SK-N-SH treated with all-trans-retinoic acid at 6 μM for 48 hours (cell line): ENCODE data around the gene NEK11.

Source experiments
- ATAC-seq: fragments of 200-7000 bp; cut with Tn5 transposase; 3 replicates; pipeline ENCODE4 v1.9.1; 2020; ENCODE audit warnings: mild to moderate bottlenecking, moderate library complexity
- BACH2 ChIP-seq: fragments of 250-450 bp; sonication (Bioruptor Pico); IDR thresholded peaks from 2 replicates; pipeline ENCODE4 v1.9.0; 2021; ENCODE audit warnings: mild to moderate bottlenecking, borderline replicate concordance
- CREB5 ChIP-seq: fragments of 250-450 bp; sonication (Bioruptor Pico); IDR thresholded peaks from 2 replicates; pipeline ENCODE4 v1.5.1; 2020; ENCODE audit warnings: low read depth, mild to moderate bottlenecking, moderate library complexity
- ESRRG ChIP-seq: fragments of 250-450 bp; sonication (Bioruptor Pico); IDR thresholded peaks from 2 replicates; pipeline ENCODE4 v1.6.1; 2021; ENCODE audit warnings: mild to moderate bottlenecking
- GLIS3 ChIP-seq: fragments of 250-450 bp; sonication (Bioruptor Pico); IDR thresholded peaks from 2 replicates; pipeline ENCODE4 v1.5.0; 2020; ENCODE audit warnings: mild to moderate bottlenecking, moderate library complexity
- ISL1 ChIP-seq: fragments of 250-450 bp; sonication (Bioruptor Pico); IDR thresholded peaks from 2 replicates; pipeline ENCODE4 v2.1.2; 2022; ENCODE audit warnings: mild to moderate bottlenecking, moderate library complexity
- OSR1 ChIP-seq: fragments of 250-450 bp; sonication (Bioruptor Pico); IDR thresholded peaks from 2 replicates; pipeline ENCODE4 v1.8.0; 2022; ENCODE audit warnings: moderate library complexity, mild to moderate bottlenecking, inconsistent platforms
- PPARA ChIP-seq: fragments of 250-450 bp; sonication (Bioruptor Pico); IDR thresholded peaks from 2 replicates; pipeline ENCODE4 v1.5.0; 2020; ENCODE audit warnings: mild to moderate bottlenecking, borderline replicate concordance
- RARB ChIP-seq: fragments of 250-450 bp; sonication (Bioruptor Pico); IDR thresholded peaks from 2 replicates; pipeline ENCODE4 v1.8.0; 2021; ENCODE audit warnings: mild to moderate bottlenecking, moderate library complexity
- SNAI2 ChIP-seq: fragments of 250-450 bp; sonication (Bioruptor Pico); IDR thresholded peaks from 2 replicates; pipeline ENCODE4 v1.5.0; 2020; ENCODE audit warnings: mild to moderate bottlenecking, moderate library complexity
- TCF4 ChIP-seq: fragments of 250-450 bp; sonication (Bioruptor Pico); IDR thresholded peaks from 2 replicates; pipeline ENCODE4 v1.8.0; 2021; ENCODE audit warnings: mild to moderate bottlenecking, moderate library complexity, borderline replicate concordance
- TSHZ2 ChIP-seq: fragments of 250-450 bp; sonication (Bioruptor Pico); IDR thresholded peaks from 2 replicates; pipeline ENCODE4 v1.5.0; 2020; ENCODE audit warnings: mild to moderate bottlenecking, moderate library complexity
- ZC3H10 ChIP-seq: fragments of 250-450 bp; sonication (Bioruptor Pico); IDR thresholded peaks from 2 replicates; pipeline ENCODE4 v1.5.1; 2021; ENCODE audit warnings: mild to moderate bottlenecking, moderate library complexity
- ZFP30 ChIP-seq: fragments of 450-650 bp; formaldehyde crosslinking; IDR thresholded peaks from 2 replicates; pipeline ENCODE4 v1.5.0; 2022; ENCODE audit warnings: mild to moderate bottlenecking, moderate library complexity
- ZNF565 ChIP-seq: fragments of 450-650 bp; formaldehyde crosslinking; conservative IDR thresholded peaks from 2 replicates; pipeline ENCODE4 v1.5.0; 2020; ENCODE audit warnings: low read depth, mild to moderate bottlenecking, moderate library complexity
- ZNF70 ChIP-seq: fragments of 450-650 bp; formaldehyde crosslinking; IDR thresholded peaks from 2 replicates; pipeline ENCODE4 v1.5.0; 2020; ENCODE audit warnings: mild to moderate bottlenecking, moderate library complexity
- ZNF8 ChIP-seq: fragments of 450-650 bp; formaldehyde crosslinking; IDR thresholded peaks from 2 replicates; pipeline ENCODE4 v1.5.0; 2020; ENCODE audit warnings: mild to moderate bottlenecking, moderate library complexity
- TF ChIP-seq, protein P1 (sequence below): fragments of 250-450 bp; sonication (Bioruptor Pico); IDR thresholded peaks from 2 replicates; pipeline ENCODE4 v1.8.0; 2020; ENCODE audit warnings: mild to moderate bottlenecking, moderate library complexity, borderline replicate concordance
- TF ChIP-seq, protein P2 (sequence below): fragments of 250-450 bp; sonication (Bioruptor Pico); IDR thresholded peaks from 2 replicates; pipeline ENCODE4 v1.5.1; 2021; ENCODE audit warnings: mild to moderate bottlenecking, moderate library complexity
- TF ChIP-seq, protein P3 (sequence below): fragments of 250-450 bp; sonication (Bioruptor Pico); IDR thresholded peaks from 2 replicates; pipeline ENCODE4 v1.8.0; 2021; ENCODE audit warnings: low read depth, mild to moderate bottlenecking, moderate library complexity, borderline replicate concordance

NEK11 gene

GRCh38 chr3:131107637-131108433, 81.2 kb downstream of the NEK11 start:
- TF ChIP-seq ISL1 (no peak), RARB (CRISPR knock-in tag) (no peak), PPARA (CRISPR knock-in tag) (no peak), CREB5 (CRISPR knock-in tag) (no peak), TCF4 (CRISPR knock-in tag) (no peak), SNAI2 (no peak), GLIS3 (CRISPR knock-in tag) (no peak), OSR1 (no peak)
- TF ChIP-seq, protein P1, sequence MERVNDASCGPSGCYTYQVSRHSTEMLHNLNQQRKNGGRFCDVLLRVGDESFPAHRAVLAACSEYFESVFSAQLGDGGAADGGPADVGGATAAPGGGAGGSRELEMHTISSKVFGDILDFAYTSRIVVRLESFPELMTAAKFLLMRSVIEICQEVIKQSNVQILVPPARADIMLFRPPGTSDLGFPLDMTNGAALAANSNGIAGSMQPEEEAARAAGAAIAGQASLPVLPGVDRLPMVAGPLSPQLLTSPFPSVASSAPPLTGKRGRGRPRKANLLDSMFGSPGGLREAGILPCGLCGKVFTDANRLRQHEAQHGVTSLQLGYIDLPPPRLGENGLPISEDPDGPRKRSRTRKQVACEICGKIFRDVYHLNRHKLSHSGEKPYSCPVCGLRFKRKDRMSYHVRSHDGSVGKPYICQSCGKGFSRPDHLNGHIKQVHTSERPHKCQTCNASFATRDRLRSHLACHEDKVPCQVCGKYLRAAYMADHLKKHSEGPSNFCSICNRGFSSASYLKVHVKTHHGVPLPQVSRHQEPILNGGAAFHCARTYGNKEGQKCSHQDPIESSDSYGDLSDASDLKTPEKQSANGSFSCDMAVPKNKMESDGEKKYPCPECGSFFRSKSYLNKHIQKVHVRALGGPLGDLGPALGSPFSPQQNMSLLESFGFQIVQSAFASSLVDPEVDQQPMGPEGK (CRISPR knock-in tag), result no peak
- TF ChIP-seq, all 23 proteins: peak for 0
- no peak for ATAC-seq

GRCh38 chr3:131109156-131109555, 82.5 kb downstream of the NEK11 start:
- TF ChIP-seq ZNF70, result no peak
- no peak for TF ChIP-seq BACH2
- TF ChIP-seq GLIS3 (CRISPR knock-in tag), result no peak
- TF ChIP-seq TSHZ2 (CRISPR knock-in tag), result no peak
- no peak for TF ChIP-seq ZFP30 (CRISPR knock-in tag)
- TF ChIP-seq CREB5 (CRISPR knock-in tag), result no peak
- TF ChIP-seq ESRRG (CRISPR knock-in tag), result no peak
- TF ChIP-seq, protein P2, sequence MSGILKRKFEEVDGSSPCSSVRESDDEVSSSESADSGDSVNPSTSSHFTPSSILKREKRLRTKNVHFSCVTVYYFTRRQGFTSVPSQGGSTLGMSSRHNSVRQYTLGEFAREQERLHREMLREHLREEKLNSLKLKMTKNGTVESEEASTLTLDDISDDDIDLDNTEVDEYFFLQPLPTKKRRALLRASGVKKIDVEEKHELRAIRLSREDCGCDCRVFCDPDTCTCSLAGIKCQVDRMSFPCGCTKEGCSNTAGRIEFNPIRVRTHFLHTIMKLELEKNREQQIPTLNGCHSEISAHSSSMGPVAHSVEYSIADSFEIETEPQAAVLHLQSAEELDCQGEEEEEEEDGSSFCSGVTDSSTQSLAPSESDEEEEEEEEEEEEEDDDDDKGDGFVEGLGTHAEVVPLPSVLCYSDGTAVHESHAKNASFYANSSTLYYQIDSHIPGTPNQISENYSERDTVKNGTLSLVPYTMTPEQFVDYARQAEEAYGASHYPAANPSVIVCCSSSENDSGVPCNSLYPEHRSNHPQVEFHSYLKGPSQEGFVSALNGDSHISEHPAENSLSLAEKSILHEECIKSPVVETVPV, result no peak
- no peak for ATAC-seq

- ATAC-seq, result peak; percentile 63; the same call in 2 of the 3 replicates
- TF ChIP-seq ZNF565 (no peak), ZC3H10 (CRISPR knock-in tag) (no peak), ISL1 (peak; percentile 20; the same call in 1 of the 2 replicates)
Measured at GRCh38 chr3:131110087-131110486, 83.4 kb downstream of the NEK11 start.

GRCh38 chr3:131114256-131114655, 87.6 kb downstream of the NEK11 start:
- TF ChIP-seq, protein P3, sequence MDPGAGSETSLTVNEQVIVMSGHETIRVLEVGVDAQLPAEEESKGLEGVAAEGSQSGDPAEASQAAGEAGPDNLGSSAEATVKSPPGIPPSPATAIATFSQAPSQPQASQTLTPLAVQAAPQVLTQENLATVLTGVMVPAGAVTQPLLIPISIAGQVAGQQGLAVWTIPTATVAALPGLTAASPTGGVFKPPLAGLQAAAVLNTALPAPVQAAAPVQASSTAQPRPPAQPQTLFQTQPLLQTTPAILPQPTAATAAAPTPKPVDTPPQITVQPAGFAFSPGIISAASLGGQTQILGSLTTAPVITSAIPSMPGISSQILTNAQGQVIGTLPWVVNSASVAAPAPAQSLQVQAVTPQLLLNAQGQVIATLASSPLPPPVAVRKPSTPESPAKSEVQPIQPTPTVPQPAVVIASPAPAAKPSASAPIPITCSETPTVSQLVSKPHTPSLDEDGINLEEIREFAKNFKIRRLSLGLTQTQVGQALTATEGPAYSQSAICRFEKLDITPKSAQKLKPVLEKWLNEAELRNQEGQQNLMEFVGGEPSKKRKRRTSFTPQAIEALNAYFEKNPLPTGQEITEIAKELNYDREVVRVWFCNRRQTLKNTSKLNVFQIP, result no peak
- no peak for TF ChIP-seq ZNF8
- no peak for TF ChIP-seq CREB5 (CRISPR knock-in tag)
- TF ChIP-seq, protein P1 (CRISPR knock-in tag), result no peak
- TF ChIP-seq SNAI2, result no peak
- TF ChIP-seq RARB (CRISPR knock-in tag), result no peak
- no peak for ATAC-seq
